ENCODE results near the gene CHD5.

- TF ChIP-seq CTCF (IDR thresholded peaks at IDR 0.05) (no peak), POLR2A (IDR thresholded peaks at IDR 0.05) (no peak)
These were observed 49.5 kb downstream of the CHD5 start for GRCh38 chr1:6130596-6130995.
